Left colon (tissue), 2 donors: ENCODE data around the gene TMEM270. TPM values are rescaled to one million over a fixed set of nuclear protein-coding genes. Genes with fewer than 3 reads are reported as not detected.

Experiments used
- total RNA-seq, 2 donors: library from RNA; stranded (reverse); fragmentation: NEBNext Ultra II Directional; extraction: Animal tissue kit (Norgen Biotek cat#: 25700); gene quantifications; one replicate each; pipeline ENCODE4 v1.2.1, GENCODE V29; 2021
- donor health status: DM: no; HTN: no; CAD: no.
- donor health status: DM: yes; HTN: yes; CAD: no.

The TMEM270 gene
- total RNA-seq, 2 donors from 2014 or later: not detected

Other genes with a start within 250 kb of the TMEM270 start
- gene MLXIPL, start 236.6 kb upstream of the TMEM270 start, total RNA-seq: 10 to 100 TPM; 13.2 to 23.3 TPM
- under 1 TPM; 0.70 to 0.78 TPM for gene VPS37D, start 193.3 kb upstream of the TMEM270 start, total RNA-seq
- gene DNAJC30, start 177.7 kb upstream of the TMEM270 start, total RNA-seq: 10 to 100 TPM in 1 of 2 donors, 1 to 10 TPM in 1; 8.5 to 10.0 TPM
- 10 to 100 TPM; 39.0 to 48.2 TPM for gene BUD23, start 177.6 kb upstream of the TMEM270 start, total RNA-seq
- 1 to 10 TPM; 4.7 to 6.9 TPM for gene STX1A, start 141.5 kb upstream of the TMEM270 start, total RNA-seq
- 100 to 1,000 TPM in 1 of 2 donors, 10 to 100 TPM in 1; 89.5 to 131 TPM for gene ABHD11, start 122.4 kb upstream of the TMEM270 start, total RNA-seq
- gene CLDN3, start 90.9 kb upstream of the TMEM270 start, total RNA-seq: 100 to 1,000 TPM; 566 to 781 TPM
- 1,000 to 10,000 TPM; 1,078 to 1,246 TPM for gene CLDN4, start 30.2 kb upstream of the TMEM270 start, total RNA-seq
- 1 to 10 TPM; 3.7 to 3.8 TPM for gene METTL27, start 18.6 kb upstream of the TMEM270 start, total RNA-seq
- gene ELN, start 167.0 kb downstream of the TMEM270 start, total RNA-seq: 10 to 100 TPM; 10.3 to 15.0 TPM
- 10 to 100 TPM; 12.2 to 14.3 TPM for gene LIMK1, start 222.6 kb downstream of the TMEM270 start, total RNA-seq